Activated CD4-positive, alpha-beta T cell treated with anti-CD3 and anti-CD28 coated beads, Interleukin-2, amount 50 U/mL, for 24 hours (primary cell): ENCODE results near the gene TMCC1.
"Not testable (repeated sequence)": the region's sequence is repeated elsewhere in the genome, so short reads cannot be mapped to it uniquely, and the experiment has no call there.

Experiments used
- DNase-seq, 2 donors: peaks; one replicate each; pipeline ENCODE4 v3.0.0-alpha.2; 2020; ENCODE audit warnings: low read depth in 1 of 2, low spot score in 1 of 2

TMCC1 gene

GRCh38 chr3:129837065-129837642 is 56.4 kb downstream of the TMCC1 start:
- DNase-seq = no peak

- DNase-seq = no peak
Measured at GRCh38 chr3:129836381-129837064, 57.0 kb downstream of the TMCC1 start.

GRCh38 chr3:129835198-129835597 is 58.3 kb downstream of the TMCC1 start:
- DNase-seq = no peak

GRCh38 chr3:129834580-129834979 is 58.9 kb downstream of the TMCC1 start:
- DNase-seq = no peak

GRCh38 chr3:129831942-129832341 is 61.6 kb downstream of the TMCC1 start:
- not testable (repeated sequence) for DNase-seq

GRCh38 chr3:129831503-129831902 is 62.0 kb downstream of the TMCC1 start:
- no peak for DNase-seq

GRCh38 chr3:129829640-129830039 is 63.9 kb downstream of the TMCC1 start:
- DNase-seq = peak in 1 of 2 donors; percentile 1

GRCh38 chr3:129827765-129828164 is 65.7 kb downstream of the TMCC1 start:
- DNase-seq = no peak

- peak in 1 of 2 donors; percentile 24 for DNase-seq
Measured at GRCh38 chr3:129824926-129825541, 68.5 kb downstream of the TMCC1 start.

GRCh38 chr3:129822679-129823078 is 70.8 kb downstream of the TMCC1 start:
- no peak for DNase-seq

- DNase-seq = no peak
Measured at GRCh38 chr3:129822241-129822640, 71.3 kb downstream of the TMCC1 start.

- DNase-seq = no peak
Measured at GRCh38 chr3:129820587-129820986, 72.9 kb downstream of the TMCC1 start.

GRCh38 chr3:129812589-129812988 is 80.9 kb downstream of the TMCC1 start:
- DNase-seq = no peak

- no peak for DNase-seq
Measured at GRCh38 chr3:129809297-129809696, 84.2 kb downstream of the TMCC1 start.

- DNase-seq = no peak
Measured at GRCh38 chr3:129796146-129796545, 97.4 kb downstream of the TMCC1 start.

- DNase-seq = no peak
Measured at GRCh38 chr3:129795186-129796010, 98.1 kb downstream of the TMCC1 start.

- no peak for DNase-seq
Measured at GRCh38 chr3:129794311-129795185, 99.0 kb downstream of the TMCC1 start.

GRCh38 chr3:129793942-129794310 is 99.6 kb downstream of the TMCC1 start:
- no peak for DNase-seq

- no peak for DNase-seq
Measured at GRCh38 chr3:129793319-129793718, 100.2 kb downstream of the TMCC1 start.

- DNase-seq = no peak
Measured at GRCh38 chr3:129783470-129783869, 110.0 kb downstream of the TMCC1 start.

GRCh38 chr3:129778871-129779270 is 114.6 kb downstream of the TMCC1 start:
- no peak for DNase-seq
